HuH-7 (cell line): ENCODE results near the gene SCRN1.

Source experiments
- DNase-seq: peaks from one replicate; pipeline ENCODE4 v3.0.0; 2011; ENCODE audit warnings: low spot score

The SCRN1 gene

DNA sequence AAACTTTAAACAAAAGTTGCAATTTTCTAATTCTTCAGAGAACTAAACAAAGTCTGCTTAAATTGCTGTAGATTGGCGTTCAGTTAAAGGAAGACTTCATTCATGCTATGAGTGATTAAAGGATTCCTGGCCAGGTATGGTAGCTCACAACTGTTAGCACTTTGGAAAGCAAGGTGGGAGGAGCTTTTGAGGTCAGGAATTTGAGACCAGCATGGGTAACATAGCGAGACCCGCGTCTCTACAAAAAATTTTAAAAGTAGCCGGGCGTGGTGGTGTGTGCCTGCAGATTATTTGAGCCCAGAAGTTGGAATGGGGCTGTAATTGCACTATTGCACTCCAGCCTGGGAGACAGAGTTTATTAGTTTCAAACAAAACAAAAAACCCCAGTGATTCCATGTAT is 13.5 kb upstream of the SCRN1 start:
- no peak for DNase-seq

DNA sequence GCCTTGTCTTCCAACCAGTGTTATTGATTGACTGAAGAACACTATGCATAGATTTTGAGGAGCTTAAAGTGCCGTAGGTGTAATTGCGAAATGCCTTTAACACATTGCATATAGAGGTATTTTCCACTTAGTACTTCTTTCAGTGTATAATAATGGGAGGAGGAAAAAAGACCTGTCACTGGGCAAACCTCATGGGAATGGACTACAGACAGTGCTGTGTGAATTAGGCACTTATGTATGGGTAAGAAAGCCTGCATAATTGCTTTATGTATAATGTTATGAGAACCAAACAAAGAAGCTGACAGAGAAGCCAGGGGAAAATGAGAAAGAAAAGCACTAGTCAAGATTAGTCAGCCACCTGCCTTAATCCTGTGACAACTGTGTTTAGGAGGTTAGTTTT is 12.4 kb upstream of the SCRN1 start:
- DNase-seq: no peak

DNA sequence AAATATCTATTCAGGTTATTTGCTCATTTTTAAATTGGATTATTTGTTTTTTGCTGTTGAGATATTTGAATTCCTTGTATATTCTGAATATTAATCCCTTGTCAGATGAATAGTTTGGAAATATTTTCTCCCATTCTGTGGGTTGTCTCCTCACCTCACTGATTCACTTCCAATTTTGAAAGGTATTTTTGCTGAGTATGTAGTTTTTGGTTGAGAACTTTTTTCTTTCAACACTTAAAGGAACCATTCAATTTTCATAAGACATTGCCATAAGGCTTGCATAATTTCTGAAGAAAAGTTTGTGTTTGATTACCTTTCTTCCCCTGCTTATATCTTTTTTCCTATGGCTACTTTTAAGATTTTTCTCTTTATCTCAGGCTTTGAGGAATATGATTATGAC is 8.9 kb upstream of the SCRN1 start:
- no peak for DNase-seq

DNA sequence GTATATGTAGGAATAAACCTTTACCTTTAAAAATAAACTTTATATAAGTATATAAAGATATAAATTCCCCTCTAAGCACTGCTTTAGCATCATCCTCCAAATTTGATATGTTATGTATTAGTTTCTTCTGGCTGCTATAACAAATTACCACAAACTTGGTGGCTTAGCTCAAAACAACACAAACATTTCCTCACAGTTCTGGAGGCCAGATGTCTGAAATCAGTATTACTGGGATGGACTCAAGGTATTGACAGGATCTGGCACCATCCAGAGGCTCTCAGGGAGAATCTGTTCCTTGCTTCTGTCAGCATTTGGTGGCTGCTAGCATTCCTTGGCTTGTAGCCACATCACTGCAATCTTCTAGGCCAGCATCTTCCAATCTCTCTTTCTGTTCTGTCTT is 6.7 kb upstream of the SCRN1 start:
- DNase-seq: no peak

DNA sequence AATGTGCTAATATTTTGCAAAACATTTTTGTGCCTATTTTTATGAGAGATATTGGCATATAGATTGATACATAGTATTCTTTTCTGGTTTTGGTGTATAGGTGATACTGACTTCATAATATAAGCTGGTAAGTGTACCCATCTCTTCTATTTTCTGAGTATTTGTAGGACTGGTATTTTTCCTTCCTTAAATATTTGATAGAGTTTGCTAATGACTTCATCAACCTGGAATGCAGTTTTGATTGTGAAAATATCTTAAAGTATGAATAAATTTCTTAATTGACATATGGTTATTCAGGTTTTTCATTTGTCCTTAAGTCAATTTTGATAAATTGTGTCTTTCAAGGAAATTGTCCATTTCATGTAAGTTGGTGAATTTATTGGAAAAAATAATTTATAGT is 6.1 kb upstream of the SCRN1 start:
- no peak for DNase-seq

DNA sequence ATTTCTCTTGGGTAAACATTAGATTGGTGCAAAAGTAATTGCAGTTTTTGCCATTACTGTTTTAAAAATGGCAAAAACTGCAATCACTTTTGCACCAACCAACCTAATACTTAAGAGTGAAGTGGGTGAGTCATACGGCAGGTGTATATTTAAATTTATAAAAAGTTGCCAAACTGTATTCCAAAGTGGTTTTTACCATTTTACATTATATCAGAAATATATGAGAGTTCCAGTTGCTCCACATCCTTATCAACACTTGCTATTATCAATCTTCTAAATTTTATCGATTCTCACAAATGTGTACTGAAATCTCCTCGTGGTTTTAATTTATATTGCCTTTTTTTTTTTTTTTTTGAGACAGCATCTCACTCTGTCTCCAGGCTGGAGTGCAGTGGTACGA is 3.5 kb upstream of the SCRN1 start:
- no peak for DNase-seq

DNA sequence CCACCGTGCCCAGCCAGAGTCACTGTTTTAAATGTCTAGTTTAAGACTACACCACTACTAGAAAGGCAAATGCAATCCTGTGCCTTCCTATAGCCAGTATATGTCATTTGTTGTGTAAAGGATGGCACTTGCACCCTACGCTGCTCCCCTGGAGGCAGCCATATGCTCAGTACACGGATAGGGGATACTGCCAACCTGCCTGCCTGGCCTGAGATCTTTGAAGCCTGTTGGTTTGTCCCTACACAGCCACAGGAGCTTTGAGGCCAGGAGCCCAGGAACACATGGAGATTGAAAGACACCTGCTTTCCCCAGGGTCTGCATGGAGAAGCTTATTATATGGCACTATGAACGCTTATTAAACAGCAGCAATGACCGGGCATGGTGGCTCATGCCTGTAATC is 2.3 kb upstream of the SCRN1 start:
- no peak for DNase-seq

DNA sequence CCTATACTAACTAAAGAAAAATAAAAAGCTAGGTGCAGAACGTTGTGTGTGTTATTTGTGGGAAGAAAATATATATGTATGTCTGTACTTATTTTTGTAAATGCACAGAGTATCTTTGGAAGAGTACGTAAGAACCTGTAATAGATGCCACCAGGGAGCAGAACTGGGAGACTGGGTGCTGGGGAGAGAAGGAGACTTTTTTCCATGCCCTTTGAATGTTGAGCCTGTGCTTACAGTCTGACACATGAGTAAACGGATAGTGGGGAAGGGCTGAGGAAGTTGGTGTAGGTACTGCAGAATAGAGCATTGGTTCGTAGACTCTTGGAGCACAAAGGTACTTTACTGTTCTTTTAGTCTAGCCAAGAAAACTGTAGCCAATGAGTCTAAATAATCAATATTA is 1.3 kb upstream of the SCRN1 start:
- DNase-seq: no peak

DNA sequence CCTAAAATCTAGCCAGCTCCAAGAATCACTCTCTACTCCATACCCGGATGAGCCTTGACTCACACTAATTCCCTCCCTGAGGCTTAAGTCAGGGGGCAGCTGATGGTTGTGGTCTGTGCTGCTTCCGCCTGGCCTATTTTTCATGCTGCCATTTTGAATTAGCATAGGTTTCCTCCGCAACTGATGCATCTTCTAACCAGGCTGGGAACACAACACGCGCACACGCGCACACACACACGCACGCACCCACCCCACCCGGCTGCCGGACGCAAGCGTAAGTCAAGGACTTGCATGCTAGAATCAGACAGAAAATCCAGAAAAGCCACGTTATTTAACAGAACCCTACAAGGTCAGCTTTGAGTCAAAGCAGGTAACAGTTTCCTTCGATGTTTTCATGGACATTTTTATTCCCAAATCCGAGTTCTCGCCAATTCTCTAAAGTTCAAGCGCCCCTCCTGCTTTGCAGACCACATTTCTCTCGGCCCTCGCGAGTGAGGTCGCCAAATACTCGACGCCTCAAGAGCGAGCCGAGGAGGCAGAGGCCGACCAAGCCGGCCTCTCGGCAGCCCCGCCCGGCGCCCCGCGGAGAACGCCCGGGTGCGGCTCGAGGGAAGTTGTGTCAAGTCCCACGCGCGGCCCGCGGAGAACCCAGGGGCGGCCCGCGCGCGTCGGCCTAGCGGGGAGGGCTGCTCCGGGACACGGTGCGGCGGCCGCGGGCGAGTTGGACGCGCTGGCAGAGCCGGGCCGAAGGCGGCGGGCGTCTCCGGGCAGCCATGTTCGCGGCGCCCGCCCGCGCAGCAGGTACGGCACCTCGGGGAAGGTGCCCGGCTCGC is 961 bp downstream of the SCRN1 start:
- peak; percentile 52 for DNase-seq

DNA sequence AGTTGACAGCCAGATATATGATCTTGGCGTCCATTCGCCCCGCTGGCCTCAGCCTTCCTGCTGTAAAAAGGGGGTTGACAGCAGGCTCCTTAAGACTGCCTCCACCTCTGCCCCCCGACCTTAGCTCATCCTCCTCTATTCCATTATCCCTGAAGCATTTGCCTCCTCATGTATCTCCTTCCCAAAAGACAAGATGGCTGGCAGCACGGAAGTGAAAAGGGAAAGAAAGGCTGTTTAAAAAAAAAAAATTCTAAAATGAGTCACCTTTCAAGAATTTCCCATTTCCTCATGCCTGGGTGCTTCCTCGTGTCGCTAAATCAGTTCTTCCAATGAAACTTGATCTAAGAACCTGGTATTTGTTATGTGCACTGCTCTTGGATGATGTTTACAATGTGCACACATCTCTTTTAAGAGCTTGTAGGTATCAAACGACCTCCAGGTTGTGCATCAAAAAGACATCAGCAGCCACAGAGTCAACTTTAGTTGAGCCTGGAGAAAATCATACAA is 1.7 kb downstream of the SCRN1 start:
- DNase-seq: peak; percentile 51

DNA sequence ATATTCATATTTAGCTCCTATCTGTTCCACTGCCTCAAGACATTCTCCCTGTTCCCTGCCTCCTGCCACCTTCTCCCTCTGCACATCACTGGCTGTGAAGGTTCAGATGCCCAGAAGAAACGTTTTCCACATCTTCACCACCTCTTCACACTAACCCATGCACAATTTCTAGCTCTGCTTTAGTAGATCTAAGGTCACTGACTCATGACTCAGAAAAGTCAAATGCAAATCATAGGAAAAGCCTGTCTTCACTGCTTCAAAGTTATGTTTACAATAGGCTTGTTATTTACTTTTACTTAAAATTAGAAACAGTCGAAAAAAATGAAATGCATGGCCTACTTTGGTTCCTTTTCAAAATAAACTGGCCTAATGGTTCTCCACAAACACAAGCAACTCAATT is 2.5 kb downstream of the SCRN1 start:
- no peak for DNase-seq

DNA sequence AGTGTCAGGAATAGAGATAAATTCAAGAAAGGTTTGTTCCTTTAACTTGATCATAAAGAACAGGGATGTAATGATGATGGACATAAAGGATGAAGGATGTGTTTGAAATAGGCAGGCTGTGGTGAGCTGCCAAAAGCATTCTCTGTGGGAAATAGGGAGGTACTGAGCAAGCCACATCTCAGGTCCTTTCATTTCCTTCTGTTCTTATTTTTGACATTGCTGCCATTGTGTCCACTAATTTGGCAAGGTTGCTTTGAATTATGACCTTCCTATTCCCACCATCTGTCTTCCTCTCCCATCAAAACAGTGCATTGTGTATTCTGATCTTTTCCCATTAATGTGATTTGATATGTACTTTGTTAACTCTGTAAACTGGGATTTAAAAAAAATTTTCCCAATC is 9.4 kb downstream of the SCRN1 start:
- DNase-seq: no peak

DNA sequence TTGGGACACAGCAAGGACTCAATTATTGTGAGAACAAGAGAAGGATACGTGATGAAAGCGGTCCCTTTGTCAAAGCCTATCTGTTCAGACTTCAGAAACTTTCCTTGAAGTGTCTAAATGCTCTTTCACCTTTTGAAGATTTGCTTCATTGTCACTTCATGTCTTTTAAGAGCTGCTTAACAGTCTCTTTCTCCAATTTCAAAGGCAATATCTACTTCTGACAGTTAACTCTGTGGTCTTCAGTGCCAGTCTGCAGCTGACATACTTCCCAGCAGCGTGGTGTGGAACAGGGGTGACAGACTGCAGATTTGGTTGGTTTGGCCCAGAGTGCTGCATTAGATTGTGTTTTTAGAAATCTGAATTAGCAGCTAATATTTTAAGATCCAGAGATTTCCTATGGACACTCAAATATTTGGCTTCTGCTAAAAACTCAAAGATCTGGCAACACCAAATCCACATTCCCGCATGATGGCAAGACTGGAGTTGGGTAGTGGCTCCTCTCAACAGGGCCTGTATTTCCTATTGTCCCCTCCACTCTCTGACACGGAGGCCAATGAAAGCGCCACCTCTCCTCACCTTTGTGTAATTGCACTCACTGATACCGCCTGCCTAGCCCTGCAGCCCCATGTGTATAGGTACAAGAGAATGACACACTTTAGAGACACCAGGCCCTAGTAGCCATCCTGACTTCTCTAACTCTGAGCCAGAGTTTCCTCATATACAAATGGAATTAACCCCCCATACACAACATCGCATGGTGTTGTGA is 11.5 kb downstream of the SCRN1 start:
- DNase-seq: peak; percentile 57

DNA sequence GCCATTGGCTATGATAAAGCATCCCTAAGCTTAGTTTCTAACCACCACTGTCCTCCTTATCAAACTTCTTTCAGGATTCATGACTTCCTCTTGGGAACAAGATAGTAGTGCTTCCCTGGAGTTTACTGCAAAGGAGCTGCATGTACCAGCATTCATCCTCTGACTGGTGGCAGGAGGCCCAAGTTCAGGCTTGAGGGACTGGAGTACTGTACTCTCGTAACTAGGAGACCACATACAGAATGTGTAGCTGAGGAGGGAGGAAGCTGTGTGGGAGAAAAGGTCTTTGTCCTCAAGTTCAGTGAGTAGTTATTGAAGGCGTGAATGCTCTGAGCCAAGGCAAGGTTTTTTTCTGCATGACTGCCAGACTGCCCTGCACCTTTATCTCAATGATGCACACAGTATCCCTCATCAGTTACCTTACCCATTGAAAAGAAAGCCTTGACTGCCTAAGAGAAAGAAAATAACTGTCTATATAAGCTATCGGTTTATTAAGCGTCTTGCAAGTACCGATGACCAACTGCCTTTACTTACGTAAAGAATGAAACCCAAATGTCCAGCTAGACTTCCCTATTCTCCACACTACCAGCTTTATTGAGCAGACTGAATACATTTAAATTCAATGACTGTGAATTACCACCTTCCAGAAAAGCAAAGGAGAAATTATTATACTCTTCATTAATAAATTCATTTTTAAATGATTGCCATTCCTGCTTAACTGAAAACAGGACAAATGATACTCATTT is 12.8 kb downstream of the SCRN1 start:
- DNase-seq: no peak

DNA sequence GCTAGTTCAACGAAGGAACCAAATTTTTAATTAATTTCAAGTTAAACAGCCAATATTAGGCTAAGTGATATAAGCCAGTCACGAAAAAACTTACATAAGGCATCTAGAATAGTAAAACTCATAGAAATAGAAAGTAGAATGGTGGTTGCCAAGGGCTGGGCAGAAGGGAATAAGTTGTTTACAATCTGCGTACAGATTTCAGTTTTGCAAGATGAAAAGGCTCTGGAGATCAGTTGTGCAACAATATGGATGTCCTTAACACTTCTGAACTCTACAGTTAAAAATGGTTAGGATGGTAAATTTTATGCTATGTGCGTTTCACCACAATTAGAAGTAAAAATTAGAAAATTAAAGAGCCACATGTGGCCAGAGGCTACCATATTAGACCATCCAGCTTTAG is 13.3 kb downstream of the SCRN1 start:
- no peak for DNase-seq

DNA sequence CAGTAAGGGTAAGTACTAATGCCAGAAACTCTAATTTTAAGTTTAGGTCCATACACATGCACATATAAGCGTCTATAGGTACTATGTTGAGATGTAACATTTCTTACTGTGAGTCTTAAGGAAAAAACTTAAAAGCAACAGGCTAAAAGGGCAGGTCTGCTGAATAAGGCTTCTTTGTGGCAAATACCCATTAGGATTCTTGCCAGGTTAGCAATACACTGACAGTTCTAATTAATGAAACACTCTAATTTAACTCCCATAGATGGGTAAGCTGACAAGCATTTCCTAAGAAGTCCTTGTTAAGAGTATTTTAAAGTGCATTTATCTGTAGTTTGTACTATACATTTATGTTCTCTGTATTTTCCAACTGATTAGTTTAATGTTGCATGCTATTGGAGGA is 14.0 kb downstream of the SCRN1 start:
- no peak for DNase-seq

DNA sequence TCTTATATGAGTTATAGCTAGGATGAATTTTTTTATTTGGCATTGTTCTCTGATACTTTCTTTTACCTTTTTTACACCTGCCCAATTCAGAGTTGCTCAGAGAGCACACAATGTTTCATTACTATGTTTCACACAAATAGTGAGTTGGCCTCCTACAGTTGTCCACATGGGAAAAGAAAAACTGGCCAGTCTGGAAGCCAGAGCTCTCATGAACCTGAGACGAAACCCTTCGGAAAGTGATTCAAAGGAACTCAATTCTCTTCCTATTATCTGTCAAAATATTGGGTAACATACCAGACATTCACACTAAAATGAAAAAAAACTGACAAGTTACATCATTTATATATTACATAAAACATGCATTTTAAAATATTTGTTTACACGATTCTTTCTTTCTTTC is 15.3 kb downstream of the SCRN1 start:
- no peak for DNase-seq

DNA sequence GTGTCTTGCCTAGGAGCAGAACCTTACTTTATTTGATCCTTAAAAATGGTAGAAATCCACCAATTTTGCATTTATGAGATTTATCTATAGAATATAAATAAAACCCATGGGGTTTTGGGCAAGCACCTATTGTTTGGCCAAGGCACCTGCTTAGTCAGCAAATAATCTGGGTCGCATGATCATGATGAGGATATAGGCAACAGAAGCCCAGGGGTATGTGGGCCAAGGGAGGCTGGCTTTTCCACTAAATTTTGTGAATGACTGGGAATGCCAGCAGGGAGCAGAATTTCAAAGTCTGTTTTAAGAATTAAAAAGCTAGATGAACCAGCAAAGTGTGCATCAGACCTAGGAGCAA is 17.3 kb downstream of the SCRN1 start:
- DNase-seq: no peak

DNA sequence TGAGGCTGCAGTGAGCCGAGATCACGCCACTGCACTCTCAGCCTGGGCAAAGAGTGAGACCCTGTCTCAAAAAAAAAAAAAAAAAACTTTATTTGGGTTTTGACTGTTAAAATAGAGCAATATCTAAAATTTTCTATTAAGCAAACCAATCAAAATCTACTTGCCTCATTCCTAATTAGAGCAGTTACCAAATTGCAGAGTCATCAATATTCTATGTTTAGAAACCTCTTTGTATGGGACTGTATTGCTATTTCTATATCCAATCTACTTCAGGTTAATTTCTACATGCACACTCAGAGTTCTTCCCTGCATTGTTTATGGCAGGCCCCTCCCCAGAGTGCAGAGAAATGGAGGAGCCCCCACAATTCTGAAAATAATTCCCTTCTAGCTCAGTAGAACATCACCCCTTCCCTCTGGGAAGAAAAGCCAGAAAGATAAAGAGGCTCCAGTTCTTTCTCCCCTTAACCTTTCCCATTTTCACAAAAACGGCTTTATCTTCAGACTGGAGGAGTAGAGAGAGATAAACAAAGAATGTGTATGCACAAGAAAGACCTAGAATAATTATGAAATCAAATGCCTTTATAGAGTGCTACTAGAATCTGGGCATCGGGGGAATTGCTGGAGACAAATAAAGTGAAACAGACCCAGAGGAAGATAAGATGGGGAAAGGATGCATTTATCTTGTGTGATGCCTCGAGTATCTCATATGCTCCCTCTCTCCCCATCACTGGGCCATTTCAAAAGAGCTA is 17.9 kb downstream of the SCRN1 start:
- DNase-seq: no peak

DNA sequence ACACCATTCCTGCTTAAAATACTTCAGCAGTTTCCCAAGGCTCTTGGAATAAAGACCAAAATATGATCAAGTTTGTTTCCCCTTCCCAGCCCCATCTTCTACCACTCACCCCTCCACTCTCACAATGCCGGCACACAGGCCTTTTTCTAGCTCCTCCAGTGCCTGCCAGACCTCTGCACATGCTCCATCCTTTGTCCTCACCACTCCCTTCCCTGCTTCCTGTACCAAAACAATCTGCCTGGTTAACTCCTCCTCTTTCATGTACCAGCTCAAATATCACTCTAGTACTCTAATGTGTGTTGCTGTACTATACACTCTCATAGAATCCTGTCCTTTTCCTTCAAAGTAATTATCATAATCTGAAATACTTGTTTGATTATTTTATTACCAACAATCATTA is 19.4 kb downstream of the SCRN1 start:
- no peak for DNase-seq

DNA sequence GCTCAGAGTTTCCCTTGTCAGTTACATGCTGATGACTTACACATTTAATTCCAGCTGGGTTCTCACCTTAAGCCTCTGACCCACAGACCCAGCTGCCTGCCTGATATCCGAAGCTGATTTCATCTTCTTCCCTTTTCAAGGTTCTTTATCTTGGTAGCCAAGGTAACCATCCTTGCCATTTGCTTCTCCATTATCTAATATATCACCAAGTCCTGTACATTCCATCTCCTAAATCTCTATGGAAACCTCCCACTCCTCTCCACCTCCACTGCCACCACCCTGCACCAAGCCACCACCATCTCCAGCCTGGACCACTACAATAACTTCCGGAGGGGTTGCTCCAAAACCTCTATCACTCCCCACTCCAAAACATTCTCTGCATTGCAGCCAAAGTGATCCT is 19.9 kb downstream of the SCRN1 start:
- no peak for DNase-seq
